ENCODE data around the gene MAP3K7.
"Not testable (repeated sequence)": the region's sequence is repeated elsewhere in the genome, so short reads cannot be mapped to it uniquely, and the experiment has no call there.

The MAP3K7 gene

DNA sequence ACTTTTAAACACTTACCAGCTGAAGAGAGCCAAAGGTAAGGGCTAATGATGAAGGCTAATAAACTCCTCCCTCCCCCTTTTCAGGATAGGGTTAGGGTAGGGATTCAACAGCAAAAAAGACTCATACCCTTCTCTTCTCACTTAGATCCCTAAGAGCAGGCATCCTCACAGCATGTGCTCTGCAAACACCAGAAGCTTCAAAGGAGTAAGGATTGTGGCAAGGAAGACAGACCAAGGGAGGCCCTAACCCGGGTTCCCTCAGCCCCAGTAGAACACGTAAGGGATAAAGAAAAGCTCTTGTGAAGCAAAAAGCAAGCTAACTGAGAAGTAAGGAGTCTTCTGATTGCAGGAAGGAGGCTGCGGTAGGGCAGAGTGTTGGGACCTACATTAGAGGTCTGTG is 11.6 kb downstream of the MAP3K7 start:
- DNase-seq: no peak

DNA sequence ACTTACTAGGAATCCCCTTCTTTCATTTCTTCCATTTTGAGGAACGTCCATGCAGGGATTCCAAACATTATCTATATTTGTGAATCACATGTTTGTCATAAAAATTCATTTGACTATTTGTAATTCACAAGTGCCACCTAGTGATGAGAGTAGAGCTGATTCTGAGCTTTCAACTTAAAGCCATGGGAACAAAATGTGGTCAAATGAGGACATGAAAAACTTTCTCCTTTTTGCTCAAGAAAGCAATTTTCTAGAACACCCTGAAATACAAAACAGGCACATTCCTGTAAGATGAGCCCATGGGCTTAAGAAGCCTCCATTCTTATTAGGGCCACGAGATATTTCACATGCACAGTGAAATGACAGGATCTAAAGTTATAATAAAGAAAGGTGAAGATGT is 12.3 kb downstream of the MAP3K7 start:
- DNase-seq: no peak

DNA sequence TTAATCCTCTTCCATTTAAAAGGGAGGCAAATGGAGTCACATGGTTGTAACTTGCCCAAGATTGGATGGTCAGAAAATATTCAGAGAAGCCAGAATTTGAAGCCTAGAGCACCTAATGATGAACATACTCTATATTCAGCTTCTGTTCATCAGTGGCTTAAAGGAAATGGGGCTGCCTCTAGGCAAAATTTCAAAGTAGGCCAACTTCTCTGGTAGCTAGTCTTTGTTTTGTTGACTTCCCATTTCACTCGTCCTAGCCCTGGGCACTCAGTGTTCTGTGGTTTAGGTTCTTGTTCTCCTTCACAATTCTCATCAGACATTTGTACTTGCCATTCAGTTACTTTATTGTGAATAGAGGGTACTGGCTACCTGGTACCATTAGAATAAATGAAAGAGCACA is 13.2 kb downstream of the MAP3K7 start:
- DNase-seq: no peak

DNA sequence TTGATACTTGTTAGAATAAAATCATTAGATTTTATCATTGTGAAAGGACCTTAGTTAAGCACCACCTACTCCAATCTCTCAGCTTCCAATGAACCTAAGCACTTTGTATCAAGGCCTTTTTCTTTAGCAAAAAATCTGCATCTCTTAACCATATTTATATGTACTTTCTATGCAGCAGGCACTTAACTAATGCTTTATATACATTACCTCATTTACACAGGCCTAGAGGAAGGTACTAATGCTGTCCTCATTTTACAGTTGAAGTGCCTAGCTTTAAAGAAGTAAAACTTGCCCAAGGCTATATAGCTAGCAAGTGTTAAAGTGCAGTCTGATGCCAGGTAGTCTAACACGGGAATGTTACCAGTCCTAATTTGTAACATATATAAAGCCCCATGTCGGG is 14.0 kb downstream of the MAP3K7 start:
- DNase-seq: no peak

DNA sequence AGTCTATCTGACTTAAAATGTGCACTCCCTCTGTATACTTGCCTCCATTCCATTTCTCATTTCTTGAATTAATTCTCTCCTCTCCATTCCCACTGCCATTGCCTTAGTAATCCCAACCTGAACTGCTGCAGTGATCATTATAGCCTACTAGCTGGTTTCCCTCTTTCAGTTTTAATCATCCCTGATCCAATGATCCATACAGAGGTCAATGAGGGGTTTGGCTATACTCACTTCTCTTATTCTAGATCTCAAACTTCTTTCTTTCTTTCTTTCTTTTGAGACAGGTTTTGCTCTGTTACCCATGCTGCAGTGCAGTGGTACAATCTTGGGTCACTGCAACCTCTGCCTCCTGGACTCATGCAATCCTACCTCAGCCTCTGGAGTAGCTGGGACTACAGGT is 17.6 kb downstream of the MAP3K7 start:
- DNase-seq: no peak

DNA sequence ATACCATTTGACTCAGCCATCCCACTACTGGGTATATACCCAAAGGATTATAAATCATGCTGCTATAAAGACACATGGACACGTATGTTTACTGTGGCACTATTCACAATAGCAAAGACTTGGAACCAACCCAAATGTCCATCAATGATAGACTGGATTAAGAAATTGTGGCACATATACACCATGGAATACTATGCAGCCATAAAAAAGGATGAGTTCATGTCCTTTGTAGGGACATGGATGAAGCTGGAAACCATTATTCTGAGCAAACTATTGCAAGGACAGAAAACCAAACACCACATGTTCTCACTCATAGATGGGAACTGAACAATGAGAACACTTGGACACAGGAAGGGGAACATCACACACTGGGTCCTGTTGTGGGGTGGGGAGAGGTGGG is 19.2 kb downstream of the MAP3K7 start:
- DNase-seq: not testable (repeated sequence)

DNA sequence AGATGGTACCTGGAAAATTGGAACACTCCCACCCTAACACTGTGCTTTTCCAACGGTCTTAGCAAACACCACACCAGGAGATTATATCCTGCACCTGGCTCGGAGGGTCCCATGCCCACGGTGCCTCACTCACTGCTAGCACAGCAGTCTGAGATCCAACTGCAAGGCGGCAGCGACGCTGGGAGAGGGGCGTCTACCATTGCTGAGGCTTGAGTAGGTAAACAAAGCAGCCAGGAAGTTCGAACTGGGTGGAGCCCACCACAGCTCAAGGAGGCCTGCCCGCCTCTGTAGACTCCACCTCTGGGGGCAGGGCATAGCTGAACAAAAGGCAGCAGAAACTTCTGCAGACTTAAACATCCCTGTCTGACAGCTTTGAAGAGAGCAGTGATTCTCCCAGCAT is 24.5 kb downstream of the MAP3K7 start:
- DNase-seq: not testable (repeated sequence)

DNA sequence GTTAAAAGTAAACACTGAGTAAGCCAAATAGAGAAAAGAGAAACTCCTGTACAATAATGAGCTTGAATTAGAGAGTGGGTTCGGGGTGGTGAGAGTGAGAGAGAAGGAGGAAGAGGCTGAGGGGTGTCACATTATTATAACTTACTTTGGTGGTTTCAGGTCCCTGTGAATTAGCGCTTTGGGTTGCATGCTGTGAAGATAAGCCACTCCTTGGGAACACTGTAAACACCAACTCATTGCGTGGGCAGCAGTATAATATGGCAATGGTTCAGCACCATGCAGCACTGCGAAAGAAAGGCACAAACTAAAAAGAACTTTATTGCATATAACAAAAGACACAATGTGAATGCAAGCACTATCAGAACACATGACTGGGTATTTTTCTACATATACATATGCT is 26.9 kb downstream of the MAP3K7 start:
- no peak for DNase-seq

DNA sequence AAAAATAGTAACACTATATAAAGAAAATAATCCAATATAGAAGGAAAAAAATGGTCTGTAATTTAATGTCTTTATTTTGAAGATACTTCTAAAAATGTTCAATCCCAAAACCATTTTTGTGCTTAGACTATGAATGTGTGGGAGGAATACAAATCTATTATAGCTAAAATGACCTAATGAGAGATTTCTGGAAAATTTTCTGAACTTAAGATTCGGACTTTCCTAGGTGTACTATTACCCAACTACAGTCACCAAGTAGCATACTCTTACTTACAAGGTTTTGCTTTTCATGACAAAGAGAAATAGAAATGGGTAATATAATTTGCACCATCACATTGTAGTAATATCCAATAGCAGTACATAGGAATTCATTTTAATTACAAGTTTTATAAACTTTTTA is 29.9 kb downstream of the MAP3K7 start:
- no peak for DNase-seq

DNA sequence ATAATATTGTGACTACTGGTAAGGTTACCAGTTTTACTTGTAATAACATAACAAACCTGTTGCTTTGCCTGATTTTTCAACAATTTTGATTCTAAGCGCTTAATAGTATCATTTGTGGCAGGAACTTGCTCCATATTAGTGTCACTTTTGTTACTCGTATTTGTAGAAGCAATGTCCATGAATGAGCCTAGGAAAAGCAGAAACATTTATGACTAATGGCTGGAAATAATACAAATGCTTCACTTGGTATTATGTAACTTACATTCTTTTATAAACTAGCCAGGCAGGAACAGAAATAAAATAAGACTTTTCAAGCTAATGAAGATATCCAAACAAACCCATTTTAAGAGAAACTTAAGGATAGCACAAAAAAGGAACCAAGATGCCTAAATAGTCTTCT is 38.9 kb downstream of the MAP3K7 start:
- DNase-seq: no peak

DNA sequence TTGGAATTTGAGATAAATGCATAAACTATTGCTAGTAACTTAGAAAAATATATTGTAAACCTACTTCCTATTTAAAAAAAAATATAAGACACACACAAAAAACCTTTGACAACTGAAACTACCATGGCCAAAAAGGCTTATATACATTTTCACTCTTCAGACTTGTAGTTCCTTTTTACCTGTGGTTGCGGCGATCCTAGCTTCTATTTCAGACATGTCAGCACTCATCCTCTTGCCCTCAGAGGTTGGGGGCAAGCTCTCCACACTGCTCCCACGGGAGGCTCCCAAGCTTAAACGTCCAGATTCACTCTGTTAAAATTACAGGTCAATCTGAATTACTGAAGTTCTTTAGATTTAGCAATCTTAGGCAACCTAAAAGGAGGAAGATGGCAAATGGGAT is 39.8 kb downstream of the MAP3K7 start:
- DNase-seq: no peak

DNA sequence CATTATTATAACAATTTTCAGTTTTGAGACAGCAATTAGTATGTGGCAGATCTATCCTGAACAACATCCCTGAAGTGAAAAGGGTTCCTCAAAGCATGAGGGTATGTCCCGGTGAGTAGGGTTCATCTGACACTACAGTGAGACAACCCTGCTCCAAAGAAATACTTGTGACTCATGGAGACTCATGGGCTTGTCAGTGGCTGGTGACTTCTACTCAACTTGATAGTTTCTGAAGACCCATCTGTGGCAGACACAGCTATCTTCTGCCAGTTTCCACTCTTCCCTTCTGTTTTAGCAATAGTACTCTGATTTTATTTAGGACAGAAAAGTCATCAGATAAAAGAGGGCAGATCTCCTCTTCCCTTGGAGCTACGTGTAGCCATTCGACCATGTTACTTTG is 41.4 kb downstream of the MAP3K7 start:
- DNase-seq: no peak

DNA sequence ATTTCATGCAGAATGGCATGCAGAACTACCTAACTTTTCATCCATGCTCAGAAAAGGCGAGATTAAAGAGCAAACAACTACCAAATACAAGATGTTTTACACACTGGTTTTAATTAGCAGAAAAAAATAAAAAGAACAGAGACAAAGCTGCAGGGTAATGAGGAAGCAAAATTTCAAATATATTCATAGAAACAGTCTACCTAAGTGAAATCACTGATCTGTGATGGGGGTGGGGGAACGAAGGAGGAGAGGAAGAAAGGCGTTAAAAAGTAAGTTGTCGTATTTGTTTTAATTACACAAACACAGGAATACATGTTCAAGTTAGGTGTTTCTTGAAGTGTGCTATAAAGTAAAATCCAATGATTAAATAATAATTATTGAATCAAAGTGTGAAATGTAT is 42.1 kb downstream of the MAP3K7 start:
- DNase-seq: no peak

DNA sequence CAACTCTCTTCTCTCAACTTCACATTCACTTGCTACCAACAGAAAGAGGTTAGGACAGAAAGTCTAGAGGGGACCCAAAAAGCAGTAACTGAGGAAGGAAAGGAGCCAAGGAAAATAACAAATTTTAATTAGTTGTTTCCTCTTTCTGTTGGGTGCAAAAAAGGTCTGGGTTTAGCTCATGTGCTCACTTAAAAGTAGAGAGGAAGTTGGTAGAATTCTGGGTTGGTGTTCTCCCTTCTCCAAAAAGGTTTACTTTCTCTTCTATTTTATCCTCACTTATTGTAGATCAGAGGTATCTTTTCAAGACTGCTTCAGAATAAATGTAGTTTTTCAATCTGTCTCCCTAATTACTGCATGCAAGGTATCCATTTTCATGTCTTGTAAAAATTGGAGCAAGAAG is 42.8 kb downstream of the MAP3K7 start:
- no peak for DNase-seq

DNA sequence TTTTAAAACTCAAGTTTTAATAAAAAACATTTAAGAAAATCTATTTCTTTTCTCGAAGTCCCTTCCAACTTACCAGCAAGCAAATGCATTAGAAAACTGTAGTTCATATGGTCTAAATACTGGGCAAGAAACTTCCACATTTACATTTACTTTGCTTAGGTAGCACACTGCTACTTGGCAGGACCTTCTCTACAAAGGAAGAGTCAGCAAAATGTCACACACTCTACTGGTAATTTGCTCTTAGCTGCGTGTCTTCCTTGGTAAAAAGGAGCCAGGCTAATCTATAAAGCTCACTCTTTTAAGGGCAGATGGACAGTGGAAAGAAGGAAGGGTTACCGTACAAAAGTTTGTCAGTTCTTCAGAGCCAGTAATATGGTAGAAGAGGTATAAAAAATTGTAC is 45.7 kb downstream of the MAP3K7 start:
- DNase-seq: no peak

DNA sequence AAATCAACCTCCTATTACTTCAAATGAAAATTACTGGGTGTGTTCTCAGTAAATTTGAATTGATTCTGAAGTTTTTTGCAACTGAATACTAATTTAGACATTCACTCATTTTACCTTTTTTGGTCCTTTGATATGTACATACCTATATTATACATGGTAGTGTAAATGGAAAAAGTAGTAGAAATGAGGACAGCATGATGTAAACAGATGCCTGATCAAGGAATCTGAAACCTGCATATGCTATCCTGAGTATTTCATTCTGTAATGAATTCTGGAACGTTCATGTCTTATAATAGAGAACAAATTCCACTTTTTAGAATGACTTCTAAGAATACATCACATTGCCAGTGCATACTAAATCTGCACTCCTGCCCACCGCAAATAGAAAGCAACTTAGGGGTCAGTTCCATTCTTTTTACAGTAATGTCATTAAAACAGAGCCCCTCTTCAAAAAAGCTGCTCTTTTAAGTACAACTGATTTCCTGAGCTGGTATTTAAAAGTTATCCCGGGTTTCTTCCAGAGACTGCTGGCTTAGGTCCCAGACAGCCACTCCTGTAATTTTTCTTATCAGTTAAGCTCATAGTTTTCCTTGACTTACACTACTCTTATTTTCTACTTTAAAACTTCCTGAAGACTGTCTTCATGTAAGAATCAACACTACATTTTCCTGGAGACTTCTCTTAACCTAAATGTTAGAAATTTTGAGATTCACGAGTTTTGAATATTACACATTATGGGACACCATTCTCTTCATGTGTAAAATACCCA is 48.4 kb downstream of the MAP3K7 start:
- DNase-seq: no peak

DNA sequence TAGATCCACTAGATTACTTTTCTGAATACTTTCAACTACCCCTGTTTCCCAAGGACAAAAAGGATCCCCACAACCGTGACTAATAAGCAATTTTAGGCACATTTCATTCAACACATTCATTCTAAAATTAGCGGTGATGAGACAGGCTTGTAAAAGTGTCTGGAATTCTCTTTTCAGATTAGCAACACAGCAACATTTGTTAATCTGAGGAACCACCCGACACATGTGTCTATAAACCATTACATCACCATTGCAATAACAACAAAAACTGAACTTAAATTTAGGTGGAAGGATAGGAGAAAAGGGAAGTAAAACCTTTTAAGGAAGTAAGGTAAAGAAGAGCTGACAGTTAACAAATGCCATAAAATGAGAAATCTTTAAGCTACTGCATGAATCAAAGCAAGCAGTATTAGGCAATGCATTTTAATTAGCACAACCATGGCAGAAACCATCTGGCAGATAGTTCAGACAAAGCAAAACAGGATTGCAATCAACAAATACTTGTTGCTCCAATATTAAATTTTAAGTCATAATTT is 49.1 kb downstream of the MAP3K7 start:
- no peak for DNase-seq

DNA sequence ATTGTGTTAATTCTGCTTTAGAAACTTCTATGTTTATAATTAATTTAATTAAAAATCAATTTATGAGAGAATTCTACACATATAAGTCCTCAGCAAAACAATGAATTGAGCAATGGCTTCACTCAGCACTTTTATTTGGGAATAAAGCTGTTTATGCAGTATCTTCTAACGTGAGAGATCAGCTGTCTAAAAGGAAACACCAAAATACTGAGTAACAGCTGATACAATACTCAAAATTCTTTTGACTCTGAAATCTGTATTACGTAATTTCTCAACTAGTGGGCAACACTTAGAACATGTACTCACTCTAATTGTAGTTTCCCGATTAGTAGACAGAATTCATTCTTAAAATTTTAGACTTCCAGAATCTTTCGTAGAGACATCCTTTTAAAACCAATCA is 49.8 kb downstream of the MAP3K7 start:
- DNase-seq: no peak

DNA sequence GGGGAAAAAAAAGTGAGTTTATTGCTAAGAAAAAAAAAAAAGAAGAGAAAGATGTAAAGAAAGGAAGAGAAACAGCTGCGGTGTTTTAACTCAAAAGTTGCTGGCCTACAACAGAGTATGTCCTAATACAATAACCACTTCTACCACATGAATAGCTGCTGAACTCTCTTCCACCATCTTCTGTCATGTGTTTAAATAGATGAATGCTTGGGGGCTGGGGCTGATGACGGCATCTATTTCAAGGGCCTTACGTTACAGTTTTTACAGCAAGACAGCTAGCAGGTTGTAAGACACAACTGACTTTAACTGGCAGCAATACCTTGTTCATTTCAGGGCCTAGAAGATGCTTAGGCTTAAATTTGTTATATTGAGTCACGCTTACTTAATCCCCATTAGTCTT is 50.4 kb downstream of the MAP3K7 start:
- DNase-seq: no peak

DNA sequence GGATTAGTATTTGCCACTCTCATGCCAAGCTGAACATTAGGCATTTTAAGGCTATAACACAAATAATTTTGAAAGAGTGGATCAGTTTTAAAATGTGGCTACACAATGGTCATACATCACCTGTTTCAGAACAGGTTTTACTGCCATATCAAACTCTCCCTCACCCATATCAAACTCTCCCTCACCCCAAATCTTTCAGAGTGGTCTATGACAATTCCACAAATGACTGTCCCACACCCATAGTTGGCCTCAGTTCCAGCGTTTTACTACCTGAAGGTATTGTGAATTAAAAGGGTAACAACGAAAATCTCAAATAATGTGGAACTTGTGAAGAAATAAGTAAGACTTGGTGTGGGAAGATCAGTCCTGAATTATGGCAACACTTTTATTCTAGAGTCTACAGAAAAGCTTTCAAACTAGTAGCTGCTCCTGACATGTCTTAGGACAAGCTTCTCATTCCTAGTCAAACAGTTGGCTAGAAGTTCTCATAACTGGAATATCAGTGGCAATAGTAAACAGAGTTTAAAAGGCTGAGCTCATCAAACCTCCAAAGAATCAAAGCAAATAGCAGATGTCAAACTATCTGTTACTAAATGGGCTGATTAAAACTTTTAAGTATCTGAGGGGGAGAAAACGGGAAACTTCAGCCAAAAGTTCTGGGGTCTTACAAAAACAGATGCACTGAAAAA is 52.4 kb downstream of the MAP3K7 start:
- no peak for DNase-seq

DNA sequence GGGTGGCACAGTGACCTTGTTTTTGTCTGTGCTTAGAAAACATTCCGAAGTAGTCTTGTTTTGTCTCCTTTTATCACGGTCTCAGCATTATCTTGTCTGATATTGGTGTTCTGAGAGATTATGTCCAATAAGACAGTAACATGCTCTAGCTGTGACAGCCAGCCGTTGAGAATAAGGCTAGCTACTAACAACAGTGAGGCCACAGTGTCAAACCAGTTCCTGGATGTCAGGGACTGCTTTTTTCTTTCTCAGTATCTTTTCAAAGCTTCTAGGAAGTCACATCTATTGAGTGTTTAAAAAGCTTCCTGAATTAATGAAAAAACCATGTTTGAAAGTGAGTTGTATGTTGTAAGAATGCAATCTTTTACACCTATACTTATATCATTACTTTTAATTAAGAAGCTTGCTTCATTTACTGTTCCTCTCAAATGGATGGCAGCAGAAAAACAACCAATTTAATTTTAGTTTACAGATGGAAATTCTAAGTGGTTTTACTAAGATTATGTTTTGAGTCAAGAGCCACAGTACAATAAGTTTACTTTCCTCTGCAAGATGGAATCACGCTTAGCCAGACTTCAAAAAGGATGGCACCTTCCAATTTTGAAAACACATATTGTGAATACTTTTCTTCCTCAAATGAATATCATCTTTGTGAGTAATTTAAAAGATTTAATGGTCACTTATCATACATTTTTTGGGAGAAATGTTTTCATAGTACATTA is 53.1 kb downstream of the MAP3K7 start:
- DNase-seq: no peak

DNA sequence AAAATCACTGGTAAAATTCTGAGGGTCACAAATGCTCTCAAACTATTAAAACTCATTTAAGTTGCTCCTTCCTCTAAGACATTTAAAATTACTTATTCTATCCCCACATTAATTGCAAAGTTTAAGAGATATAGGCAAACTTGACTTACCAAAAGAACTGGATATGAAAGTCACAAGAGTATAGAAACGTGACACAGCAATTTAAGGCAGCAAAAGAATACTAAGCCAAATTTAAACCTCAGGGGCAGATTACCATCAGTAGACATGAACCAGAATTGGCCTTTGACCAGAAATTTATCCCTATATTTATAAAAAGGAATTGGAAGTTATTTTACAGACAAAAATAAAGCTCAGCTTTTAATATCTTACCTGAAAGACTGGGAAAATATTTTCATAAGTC is 56.0 kb downstream of the MAP3K7 start:
- no peak for DNase-seq

DNA sequence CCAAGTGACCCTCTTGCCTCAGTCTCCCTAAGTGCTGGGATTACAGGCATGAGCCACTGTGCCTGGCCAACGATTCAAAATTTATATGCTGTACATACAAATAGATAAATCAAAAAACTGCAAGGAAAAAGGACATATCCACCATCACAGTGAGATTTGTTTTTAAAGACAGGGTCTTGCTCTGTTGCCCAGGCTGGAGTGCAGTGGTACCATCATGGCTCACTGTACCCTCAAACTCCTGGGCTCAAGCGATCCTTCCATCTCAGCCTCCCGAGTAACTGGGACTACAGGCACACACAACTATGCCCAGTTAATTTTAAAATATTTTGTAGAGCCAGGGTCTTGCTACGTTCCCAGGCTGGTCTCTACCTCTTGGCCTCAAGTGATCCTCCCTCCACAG is 61.5 kb downstream of the MAP3K7 start:
- DNase-seq: no peak

DNA sequence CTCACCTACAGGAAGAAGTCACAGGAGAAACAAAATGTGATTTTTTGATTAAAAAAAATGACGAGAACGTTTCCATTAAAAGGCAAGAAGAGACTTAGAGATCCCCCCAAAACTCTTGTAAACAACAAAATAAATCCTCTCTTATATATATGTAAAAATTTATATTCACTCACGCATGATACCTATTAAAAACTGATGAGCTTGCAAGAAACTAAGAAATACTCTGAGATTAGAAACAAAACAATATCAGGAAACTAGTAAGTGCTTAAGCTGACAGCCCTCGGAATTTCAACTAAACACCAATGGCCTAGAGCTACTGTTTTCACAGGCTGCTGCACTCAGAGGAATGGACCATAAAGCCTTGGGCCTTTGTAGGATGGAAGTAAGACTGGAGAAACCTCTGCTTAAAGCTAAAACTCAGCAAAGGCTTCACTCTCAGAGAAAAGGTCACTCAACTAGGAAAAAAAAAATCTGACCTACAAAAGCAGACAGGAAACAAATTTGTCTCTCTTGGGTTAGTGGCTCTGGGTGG is 63.0 kb downstream of the MAP3K7 start:
- DNase-seq: no peak

All from activated T-cell treated with anti-CD3 and anti-CD28 coated beads, Interleukin-2, amount 50 U/mL, for 48 hours (primary cell).